K562 (cell line): ENCODE data around the gene MYH9. TPM values are rescaled to one million over a fixed set of nuclear protein-coding genes. Genes with fewer than 3 reads are reported as not detected.

Source experiments
- ATAC-seq: fragments of 200-7000 bp; cut with Tn5 transposase; 3 replicates; pipeline ENCODE4 v1.9.1; 2020; ENCODE audit warnings: moderate library complexity
- BruUV-seq: library from RNA; stranded (reverse); fragments of 400-500 nt; replicated peaks from 2 replicates; lab custom pipeline; 2021; lab: Mats Ljungman, UMichigan
- CTCF ChIA-PET: fragments of 300-600 bp; formaldehyde crosslinking; extraction: SDS; loops from one replicate; lab custom pipeline; 2021; ENCODE audit warnings: low intra/inter-chr PET ratio; lab: Yijun Ruan, JAX
- POLR2A ChIA-PET: fragments of 300-600, 350-650 bp; sonication (Branson Sonifier 250); formaldehyde crosslinking; extraction: SDS; loops from one replicate; lab custom pipeline; 2021; ENCODE audit warnings: antibody characterized with exemption, inconsistent platforms; lab: Yijun Ruan, JAX
- DNase-seq, 4 experiments: peaks; one replicate each; pipeline versions ENCODE4 v3.0.0 to v3.0.0-alpha.2; 2011 to 2018; ENCODE audit warnings: low spot score in 3 of 4, mixed read lengths in 3 of 4; ENCODE audit errors: extremely low read depth in 1 of 4
- FAIRE-seq: peaks from 2 replicates; lab custom pipeline; 2011; peaks lifted over from hg19 to GRCh38; lab: Jason Lieb, UNC
- H2AFZ ChIP-seq: 2 replicates; pipeline ENCODE4 v1.6.0; 2011; ENCODE audit warnings: low read depth, low read length, control low read depth, inconsistent platforms
- H3K27ac ChIP-seq: fragments of 200-600 bp; 3 replicates; pipeline ENCODE4 v1.8.0; 2011; ENCODE audit warnings: low read depth, mild to moderate bottlenecking, control low read depth, inconsistent platforms, low read length, moderate library complexity, mixed read lengths; ENCODE audit errors: extremely low read depth
- H3K27me3 ChIP-seq, 2 experiments: fragments of 300-600 bp in 1 of 2; 2 replicates in 1 of 2; 3 replicates in 1 of 2; pipeline versions ENCODE4 v1.6.0 to v1.8.0; 2011; ENCODE audit warnings: inconsistent platforms in 2 of 2, low read length in 2 of 2, mild to moderate bottlenecking in 1 of 2, mixed read lengths in 1 of 2, moderate library complexity in 1 of 2; ENCODE audit not compliant: control insufficient read depth in 2 of 2, insufficient read depth in 2 of 2
- H3K36me3 ChIP-seq: fragments of 300-600 bp; 3 replicates; pipeline ENCODE4 v1.8.0; 2011; ENCODE audit warnings: mild to moderate bottlenecking, low read length, inconsistent platforms; ENCODE audit not compliant: control insufficient read depth, insufficient read depth
- H3K4me1 ChIP-seq, 2 experiments: fragments of 200-600 bp in 1 of 2; replicated peaks in 1 of 2; 2 replicates in 1 of 2; 3 replicates in 1 of 2; pipeline versions ENCODE4 v1.5.1 to v1.8.0; 2011; ENCODE audit warnings: inconsistent platforms in 2 of 2, low read length in 2 of 2, mild to moderate bottlenecking in 1 of 2, mixed read lengths in 1 of 2, moderate library complexity in 1 of 2; ENCODE audit not compliant: control insufficient read depth in 2 of 2, insufficient read depth in 2 of 2
- H3K4me2 ChIP-seq: 2 replicates; pipeline ENCODE4 v1.6.1; 2011; ENCODE audit warnings: low read length, control low read depth, inconsistent platforms, mixed read lengths; ENCODE audit not compliant: insufficient read depth
- H3K4me3 ChIP-seq: fragments of 200-600 bp; sonication (generic), shearing (Covaris generic); 2 replicates; pipeline ENCODE4 v1.5.1; 2016; ENCODE audit warnings: control low read depth, inconsistent platforms
- H3K79me2 ChIP-seq: fragments of 200-600 bp; 3 replicates; pipeline ENCODE4 v1.8.0; 2011; ENCODE audit warnings: low read length, inconsistent platforms; ENCODE audit not compliant: control insufficient read depth, insufficient read depth
- H3K9ac ChIP-seq, 2 experiments: 2 replicates each; pipeline versions ENCODE4 v1.6.0 to v1.6.1; 2011; ENCODE audit warnings: low read depth in 2 of 2, low read length in 2 of 2, control low read depth in 1 of 2, inconsistent platforms in 1 of 2, mild to moderate bottlenecking in 1 of 2, mixed read lengths in 1 of 2; ENCODE audit not compliant: insufficient read depth in 1 of 2
- H3K9me1 ChIP-seq: one replicate; pipeline ENCODE4 v1.6.0; 2011; ENCODE audit warnings: inconsistent platforms, mild to moderate bottlenecking, low read length, moderate library complexity; ENCODE audit not compliant: control insufficient read depth, insufficient read depth
- H3K9me3 ChIP-seq: replicated peaks from 2 replicates; pipeline ENCODE4 v1.5.1; 2011; ENCODE audit warnings: low read depth, low read length, inconsistent platforms; ENCODE audit not compliant: control insufficient read depth, insufficient read depth
- H4K20me1 ChIP-seq: replicated peaks from 2 replicates; pipeline ENCODE4 v1.6.1; 2011; ENCODE audit warnings: low read length, inconsistent platforms, mixed read lengths; ENCODE audit not compliant: control insufficient read depth, insufficient read depth
- NFE2L1 ChIP-seq: fragments of 450-650 bp; IDR thresholded peaks from 2 replicates; pipeline ENCODE4 v1.6.1; 2016; ENCODE audit warnings: missing genetic modification characterization, low read depth, mild to moderate bottlenecking, missing compliant biosample characterization, moderate library complexity, borderline replicate concordance
- POLR2G ChIP-seq: fragments of 200-400 bp; formaldehyde crosslinking; IDR thresholded peaks from 2 replicates; pipeline ENCODE4 v1.6.1; 2017; ENCODE audit warnings: low read depth, mild to moderate bottlenecking, antibody characterized with exemption, low read length, moderate library complexity
- TBL1XR1 ChIP-seq, 2 experiments: IDR thresholded peaks; 2 replicates each; pipeline ENCODE4 v1.6.1; 2012; ENCODE audit warnings: improper control_type of control experiment in 2 of 2, low read length in 2 of 2, mild to moderate bottlenecking in 1 of 2
- WGBS: fragments of 100-300 bp; shearing (Covaris generic); methylation state at CpG from one replicate; pipeline ENCODE4 v1.1.6; 2016; ENCODE audit warnings: low coverage, mixed read lengths; ENCODE audit not compliant: insufficient coverage; ENCODE audit errors: missing lambda C conversion rate; 5-methylcytosine and 5-hydroxymethylcytosine counted together
- in situ Hi-C: fragments of 300-500 bp; cut with MboI; formaldehyde crosslinking; loops from 4 replicates; pipeline ENCODE4 v1.15.0; 2018; ENCODE audit warnings: inconsistent platforms, mixed read lengths
- intact Hi-C: fragments of 100-400 bp; cut with micrococcal nuclease; formaldehyde crosslinking; loops from 2 replicates; pipeline ENCODE4 v1.14.2; 2022
- polyA plus RNA-seq, 8 experiments: library from polyadenylated mRNA; depleted of rRNA in 4 of 8; stranded (reverse) in 5 of 8; unstranded in 3 of 8; fragments of >200 nt; fragmentation: Nextera tagmentation in 2 of 8; fragmentation: Illumina TruSeq in 1 of 8; extraction: Ambion mirVana in 2 of 8; extraction: Trizol in 1 of 8; gene quantifications; 2 replicates each; pipeline versions ENCODE4 v1.2.1 to v1.2.3, GENCODE V29; 2011 to 2014; ENCODE audit warnings: inconsistent platforms in 1 of 8, missing spikeins in 1 of 8
- total RNA-seq, 7 experiments: library from RNA; depleted of rRNA in 6 of 7; stranded (reverse); fragments of >200 nt in 6 of 7; fragmentation: Illumina TruSeq in 2 of 7; extraction: Trizol in 2 of 7; gene quantifications; 2 replicates each; pipeline versions ENCODE4 v1.2.1 to v1.2.3, GENCODE V29; 2011 to 2021; ENCODE audit warnings: low replicate concordance in 1 of 7

Gene MYH9
- total and polyA plus RNA-seq, 9 of the 15 experiments (the other 6 are each of a cell fraction or from before 2014, with no cell fraction given): 0.71 to 111 (median 24.6) TPM

DNA sequence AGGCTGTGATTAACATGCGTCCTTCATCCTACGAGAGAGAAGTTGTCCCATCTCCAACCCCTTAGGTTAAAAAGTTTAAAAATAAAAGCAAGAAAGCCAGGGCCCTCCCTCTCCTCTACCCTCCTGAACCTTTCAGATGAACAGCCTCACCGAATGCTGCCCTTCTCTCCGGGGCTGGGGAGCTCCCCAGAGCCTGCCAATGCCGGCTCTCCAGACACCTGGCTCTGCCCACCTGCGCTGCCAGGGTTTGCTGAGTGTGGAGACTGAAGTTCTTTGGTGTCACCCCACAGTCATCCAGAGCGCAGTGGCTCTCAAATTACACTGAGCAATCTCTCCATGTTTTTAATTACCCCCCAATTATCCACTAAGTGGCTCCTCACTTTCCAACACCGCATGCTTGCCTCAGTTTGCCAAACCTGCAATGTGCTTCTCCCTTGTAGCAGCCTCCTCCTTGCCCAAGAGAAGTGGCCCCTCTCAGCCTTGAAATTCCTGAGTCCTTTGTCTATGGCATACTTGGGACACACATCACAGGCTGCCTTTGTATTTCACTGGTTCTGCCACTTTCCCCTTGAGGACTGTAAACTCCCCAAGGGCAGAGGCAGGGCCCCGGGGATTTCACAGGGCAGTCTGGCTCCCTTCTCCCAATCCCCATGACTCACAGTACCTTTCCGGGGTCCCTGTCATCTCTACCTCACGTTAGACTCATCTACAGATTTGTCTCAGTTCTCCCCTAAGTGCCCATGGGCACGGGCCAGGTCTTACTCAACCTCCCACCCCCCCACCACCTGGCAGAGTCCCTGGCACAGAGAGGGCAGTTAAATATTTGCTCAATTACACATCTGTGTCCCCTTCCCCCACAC lies 2.0 kb downstream of the MYH9 start:
- Histone ChIP-seq H3K27ac (no peak overlapping the region; the same call in 1 of the 3 replicates), H2AFZ (no peak overlapping the region), H4K20me1 (peaks cover 27% of the 10 kb centered on the region; the same call in 1 of the 2 replicates), H3K36me3 (peaks cover 20% of the 10 kb centered on the region; the same call in 2 of the 3 replicates), H3K9me1 (no peaks in the 10 kb centered on the region), H3K9me3 (no peaks in the 10 kb centered on the region), H3K4me2 (peak overlapping the region; percentile 73), H3K9ac (peak overlapping the region; percentile 76 to 91), H3K27me3 (no peaks in the 10 kb centered on the region), H3K4me3 (peak overlapping the region; percentile 76), H3K79me2 (peaks cover 59% of the 10 kb centered on the region), H3K4me1 (peaks cover 19 to 22% of the 10 kb centered on the region in 2 experiments; a peak in 4 of 5 replicates)
- in situ Hi-C loops: no loop called here
- DNase-seq: no peak
- no peak for ATAC-seq
- WGBS: 60% methylated on average over 11 of the region's 12 CpGs
- intact Hi-C loops: loop anchor here (5.0 to 10.0 kb wide), 2 partner anchors 37 to 69 kb away; no protein-coding TSS in a partner anchor
- CTCF ChIA-PET: no interaction called here
- POLR2A ChIA-PET: interaction anchor here (1.6 to 1.8 kb wide), 2 partner anchors 7 to 10 kb away, joined by 4 to 8 read pairs; no protein-coding TSS in a partner anchor
- no peak for TF ChIP-seq NFE2L1 (tag)
- TF ChIP-seq POLR2G: 0 out of 2 replicates have a peak, but pooled peaks have one; percentile 16
- no peak for TF ChIP-seq TBL1XR1 (IDR thresholded peaks at IDR 0.05; ENCODE audit: low read length in 2 of 2)
- TSS peak; percentile 56 for BruUV-seq
- no peak for FAIRE-seq
